RPMI7951 (cell line): ENCODE measurements around the gene PKD1L1. TPM values are rescaled to one million over a fixed set of nuclear protein-coding genes. Genes with fewer than 3 reads are reported as not detected.
A peak's percentile ranks its signal among the peaks of the same experiment; 100 is the strongest.

Experiments used
- DNase-seq: peaks from one replicate; pipeline ENCODE4 v3.0.0-alpha.2; 2012; ENCODE audit warnings: low read depth
- total RNA-seq: library from RNA; depleted of rRNA; stranded (reverse); fragments of >200 nt; shearing (Covaris generic); gene quantifications from 2 replicates; pipeline ENCODE4 v1.2.3, GENCODE V29; 2014

Gene PKD1L1
- total RNA-seq, 1 experiment from 2014 or later: 0.12 TPM

GRCh38 chr7:47819607-47819920, 128.7 kb downstream of the PKD1L1 start:
- DNase-seq: no peak

GRCh38 chr7:47818796-47819606, 129.3 kb downstream of the PKD1L1 start:
- DNase-seq: peak; percentile 79

- DNase-seq: peak; percentile 57
These were observed 130.3 kb downstream of the PKD1L1 start for GRCh38 chr7:47817917-47818316.

- DNase-seq: peak; percentile 82
These were observed 131.6 kb downstream of the PKD1L1 start for GRCh38 chr7:47816647-47817046.

GRCh38 chr7:47815867-47816266, 132.4 kb downstream of the PKD1L1 start:
- no peak for DNase-seq

GRCh38 chr7:47814905-47815613, 133.2 kb downstream of the PKD1L1 start:
- no peak for DNase-seq

- no peak for DNase-seq
These were observed 134.5 kb downstream of the PKD1L1 start for GRCh38 chr7:47813620-47814260.

GRCh38 chr7:47812429-47813136, 135.7 kb downstream of the PKD1L1 start:
- no peak for DNase-seq

- no peak for DNase-seq
These were observed 136.5 kb downstream of the PKD1L1 start for GRCh38 chr7:47811632-47812380.

- DNase-seq: no peak
These were observed 138.9 kb downstream of the PKD1L1 start for GRCh38 chr7:47809387-47809786.

GRCh38 chr7:47808321-47808720, 139.9 kb downstream of the PKD1L1 start:
- DNase-seq: no peak

- DNase-seq: no peak
These were observed 140.5 kb downstream of the PKD1L1 start for GRCh38 chr7:47807756-47808155.

GRCh38 chr7:47807126-47807525, 141.1 kb downstream of the PKD1L1 start:
- DNase-seq: no peak

GRCh38 chr7:47806701-47807103, 141.6 kb downstream of the PKD1L1 start:
- DNase-seq: no peak

GRCh38 chr7:47804767-47805545, 143.3 kb downstream of the PKD1L1 start:
- no peak for DNase-seq

GRCh38 chr7:47803846-47804245, 144.4 kb downstream of the PKD1L1 start:
- DNase-seq: no peak

GRCh38 chr7:47803025-47803424, 145.2 kb downstream of the PKD1L1 start:
- no peak for DNase-seq

GRCh38 chr7:47801423-47801822, 146.8 kb downstream of the PKD1L1 start:
- no peak for DNase-seq

GRCh38 chr7:47799524-47799923, 148.7 kb downstream of the PKD1L1 start:
- DNase-seq: no peak

GRCh38 chr7:47796347-47796746, 151.9 kb downstream of the PKD1L1 start:
- no peak for DNase-seq

GRCh38 chr7:47795631-47796030, 152.6 kb downstream of the PKD1L1 start:
- DNase-seq: peak; percentile 83
